Daoy (cell line): Measurements from ENCODE around the gene KISS1. TPM values are rescaled to one million over a fixed set of nuclear protein-coding genes. Genes with fewer than 3 reads are reported as not detected.

Experiments
- total RNA-seq: library from RNA; depleted of rRNA; stranded (reverse); fragments of >200 nt; shearing (Covaris generic); gene quantifications from 2 replicates; pipeline ENCODE4 v1.2.3, GENCODE V29; 2014; rRNA removed

KISS1 gene
- total RNA-seq, 1 experiment from 2014 or later, result 0.86 TPM

Other genes starting within 250 kb of the KISS1 start
- 4.2 and 6.1 TPM in 2 replicates for gene SOX13, start 123.4 kb downstream of the KISS1 start, total RNA-seq
- 9.2 and 10.5 TPM in 2 replicates for gene ETNK2, start 44.4 kb downstream of the KISS1 start, total RNA-seq
- gene REN, start 30.2 kb downstream of the KISS1 start, total RNA-seq, result not detected in 2 replicates
- gene GOLT1A, start 17.5 kb upstream of the KISS1 start, total RNA-seq, result not detected in 2 replicates
- gene PLEKHA6, start 163.4 kb upstream of the KISS1 start, total RNA-seq, result 0.29 and 0.83 TPM in 2 replicates
- gene PPP1R15B, start 215.3 kb upstream of the KISS1 start, total RNA-seq, result 22.5 and 30.7 TPM in 2 replicates